Endothelial cell of umbilical vein (primary cell): Measurements from ENCODE around the gene ZNF544. TPM values are rescaled to one million over a fixed set of nuclear protein-coding genes. Genes with fewer than 3 reads are reported as not detected.

Source experiments
- BruUV-seq: library from RNA; stranded (reverse); fragments of 400-500 nt; replicated peaks from 2 replicates; lab custom pipeline; 2021; lab: Mats Ljungman, UMichigan
- CTCF ChIA-PET: fragments of 300-600, 350-600 bp; sonication (Branson Sonifier 250); formaldehyde crosslinking; loops from one replicate; lab custom pipeline; 2021; ENCODE audit warnings: antibody characterized with exemption, inconsistent platforms; lab: Charles Lee
- POLR2A ChIA-PET: fragments of 300-600, 350-600 bp; sonication (Branson Sonifier 250); formaldehyde crosslinking; loops from one replicate; lab custom pipeline; 2021; ENCODE audit warnings: antibody characterized with exemption, inconsistent platforms; lab: Charles Lee
- DNase-seq: peaks from one replicate; pipeline ENCODE4 v3.0.0-alpha.2; 2011; ENCODE audit warnings: low read depth, low spot score
- FAIRE-seq: peaks from 2 replicates; lab custom pipeline; 2011; peaks lifted over from hg19 to GRCh38; lab: Jason Lieb, UNC
- H2AFZ ChIP-seq: 2 replicates; pipeline ENCODE4 v1.6.0; 2012; ENCODE audit warnings: low read depth, low read length, control low read depth, inconsistent platforms
- H3K27ac ChIP-seq: 2 replicates; pipeline ENCODE4 v1.5.1; 2011; ENCODE audit warnings: low read depth, mild to moderate bottlenecking, control low read depth, low read length, moderate library complexity; ENCODE audit not compliant: insufficient read depth
- H3K27me3 ChIP-seq, 2 experiments: 2 replicates each; pipeline versions ENCODE4 v1.6.0 to v1.6.1; 2011; ENCODE audit warnings: low read length in 2 of 2, mixed read lengths in 1 of 2; ENCODE audit not compliant: control insufficient read depth in 2 of 2, insufficient read depth in 2 of 2
- H3K36me3 ChIP-seq, 2 experiments: 2 replicates in 1 of 2; 3 replicates in 1 of 2; pipeline ENCODE4 v1.5.1; 2011; ENCODE audit warnings: low read length in 2 of 2, mild to moderate bottlenecking in 1 of 2, moderate library complexity in 1 of 2; ENCODE audit not compliant: control insufficient read depth in 2 of 2, insufficient read depth in 2 of 2; ENCODE audit errors: extremely low read depth in 1 of 2
- H3K4me1 ChIP-seq: 3 replicates; pipeline ENCODE4 v1.5.1; 2011; ENCODE audit warnings: mild to moderate bottlenecking, low read length; ENCODE audit not compliant: control insufficient read depth, insufficient read depth; ENCODE audit errors: extremely low read depth
- H3K4me2 ChIP-seq: 2 replicates; pipeline ENCODE4 v1.6.1; 2011; ENCODE audit warnings: low read length, control low read depth, mixed read lengths; ENCODE audit not compliant: insufficient read depth
- H3K4me3 ChIP-seq, 3 experiments: fragments of 200-600 bp in 1 of 3; sonication (generic), shearing (Covaris generic) in 1 of 3; replicated peaks in 1 of 3; 2 replicates each; pipeline ENCODE4 v1.5.1; 2011 to 2016; ENCODE audit warnings: control low read depth in 3 of 3, low read length in 3 of 3, mild to moderate bottlenecking in 2 of 3, inconsistent platforms in 1 of 3, low read depth in 1 of 3, moderate library complexity in 1 of 3; ENCODE audit not compliant: insufficient read depth in 1 of 3
- H3K79me2 ChIP-seq: 2 replicates; pipeline ENCODE4 v1.6.0; 2012; ENCODE audit warnings: low read length, inconsistent platforms; ENCODE audit not compliant: control insufficient read depth, insufficient read depth
- H3K9ac ChIP-seq: replicated peaks from 2 replicates; pipeline ENCODE3; 2011; ENCODE audit warnings: low read length, control low read depth; ENCODE audit not compliant: insufficient read depth; ENCODE audit errors: extremely low read depth
- H3K9me1 ChIP-seq: replicated peaks from 3 replicates; pipeline ENCODE4 v1.6.0; 2011; ENCODE audit warnings: mild to moderate bottlenecking, low read length; ENCODE audit not compliant: control insufficient read depth, insufficient read depth; ENCODE audit errors: extremely low read depth
- H3K9me3 ChIP-seq: replicated peaks from 2 replicates; pipeline ENCODE4 v1.5.1; 2012; ENCODE audit warnings: low read length, inconsistent platforms; ENCODE audit not compliant: control insufficient read depth, insufficient read depth
- H4K20me1 ChIP-seq: replicated peaks from 2 replicates; pipeline ENCODE3; 2011; ENCODE audit warnings: mild to moderate bottlenecking, low read length; ENCODE audit not compliant: control insufficient read depth, insufficient read depth; ENCODE audit errors: extremely low read depth
- CTCF ChIP-seq, 2 donors: IDR thresholded peaks; 1 replicate in 1 of 2; 2 replicates in 1 of 2; pipeline ENCODE4 v1.5.1; 2011; ENCODE audit warnings: low read length in 2 of 2, mild to moderate bottlenecking in 2 of 2, moderate library complexity in 2 of 2, control low read depth in 1 of 2, inconsistent platforms in 1 of 2, low read depth in 1 of 2; ENCODE audit not compliant: insufficient read depth in 1 of 2; ENCODE audit errors: extremely low read depth in 1 of 2
- EZH2 ChIP-seq: IDR thresholded peaks from 2 replicates; pipeline ENCODE4 v1.6.1; 2012; ENCODE audit warnings: borderline replicate concordance, low read depth, mild to moderate bottlenecking, moderate library complexity, low read length, inconsistent platforms; ENCODE audit not compliant: severe bottlenecking
- FOS ChIP-seq: IDR thresholded peaks from 2 replicates; pipeline ENCODE4 v1.6.1; 2011; ENCODE audit warnings: mild to moderate bottlenecking, low read length, moderate library complexity, borderline replicate concordance; ENCODE audit not compliant: insufficient read depth
- GATA2 ChIP-seq: IDR thresholded peaks from 2 replicates; pipeline ENCODE4 v1.7.0; 2011; ENCODE audit warnings: low read depth, mild to moderate bottlenecking, moderate library complexity, mixed read lengths, low read length; ENCODE audit not compliant: insufficient read length, insufficient read depth
- JUN ChIP-seq: IDR thresholded peaks from 2 replicates; pipeline ENCODE4 v1.6.1; 2011; ENCODE audit warnings: borderline replicate concordance, low read depth; ENCODE audit not compliant: insufficient read length, insufficient read depth
- MAX ChIP-seq: IDR thresholded peaks from 2 replicates; pipeline ENCODE4 v1.6.1; 2011; ENCODE audit not compliant: insufficient read depth, insufficient read length
- MYC ChIP-seq: IDR thresholded peaks from one replicate; pipeline ENCODE4 v1.6.1; 2011; ENCODE audit warnings: mild to moderate bottlenecking, low read depth, low read length
- POLR2A ChIP-seq: IDR thresholded peaks from 2 replicates; pipeline ENCODE4 v1.6.1; 2012; ENCODE audit warnings: low read depth, mild to moderate bottlenecking, control low read depth, low read length
- POLR2AphosphoS5 ChIP-seq: IDR thresholded peaks from 2 replicates; pipeline ENCODE4 v1.6.1; 2012; ENCODE audit warnings: low read depth, mild to moderate bottlenecking, control low read depth, low read length, moderate library complexity; ENCODE audit not compliant: insufficient read depth
- dilution Hi-C: fragments of 300-500 bp; cut with MboI; formaldehyde crosslinking; loops from one replicate; pipeline ENCODE4 v1.15.0; 2019; ENCODE audit warnings: low sequenced_read_pairs; ENCODE audit not compliant: extremely low pct_ligation_motif_present
- intact Hi-C: fragments of 100-400 bp; cut with micrococcal nuclease; formaldehyde crosslinking; loops from one replicate; pipeline ENCODE4 v1.10.0; 2022
- polyA plus RNA-seq, 4 experiments: library from polyadenylated mRNA; depleted of rRNA in 3 of 4; stranded (reverse) in 3 of 4; unstranded in 1 of 4; fragments of >200 nt; gene quantifications; 2 replicates each; pipeline versions ENCODE4 v1.2.1 to v1.2.3, GENCODE V29; 2011 to 2012; ENCODE audit warnings: missing spikeins in 1 of 4
- total RNA-seq: library from RNA; stranded (reverse); gene quantifications from 2 replicates; pipeline ENCODE4 v1.2.3, GENCODE V29; 2021

The ZNF544 gene
- total and polyA plus RNA-seq, 2 donors (not counting 3 experiments of a cell fraction or from before 2014, with no cell fraction given), result 33.4 to 45.4 TPM

- Histone ChIP-seq H3K36me3 (peaks cover 5 to 46% of the 10 kb centered on the region in 2 experiments), H3K9me3 (peaks cover 8% of the 10 kb centered on the region), H3K4me1 (no peaks in the 10 kb centered on the region), H3K27ac (no peak overlapping the region), H3K9me1 (no peaks in the 10 kb centered on the region), H4K20me1 (no peaks in the 10 kb centered on the region), H3K27me3 (no peaks in the 10 kb centered on the region), H3K4me3 (no peak overlapping the region), H2AFZ (no peak overlapping the region), H3K79me2 (no peaks in the 10 kb centered on the region), H3K9ac (no peak overlapping the region), H3K4me2 (no peak overlapping the region)
- intact Hi-C loops (no loop called here), dilution Hi-C loops (no loop called here)
- POLR2A ChIA-PET, result no interaction called here
- no TSS peak for BruUV-seq
- no peak for TF ChIP-seq POLR2AphosphoS5
- no peak for TF ChIP-seq MYC
- no peak for TF ChIP-seq MAX
- TF ChIP-seq CTCF (IDR thresholded peaks at IDR 0.05; ENCODE audit: extremely low read depth in 1 of 2, insufficient read depth in 1 of 2, low read depth in 1 of 2, low read length in 2 of 2), result no peak
- no peak for TF ChIP-seq GATA2
- TF ChIP-seq EZH2, result no peak
- TF ChIP-seq JUN, result no peak
- no peak for TF ChIP-seq FOS
- no peak for TF ChIP-seq POLR2A
- FAIRE-seq, result no peak
- CTCF ChIA-PET, result no interaction called here
- DNase-seq, result no peak
These were observed 63.2 kb downstream of the ZNF544 start for GRCh38 chr19:58291943-58292342.
